Naive B cell (primary cell): ENCODE measurements around the gene DSCAM. TPM values are rescaled to one million over a fixed set of nuclear protein-coding genes. Genes with fewer than 3 reads are reported as not detected.

Source experiments
- ATAC-seq, 2 donors: fragments of 150-1000 bp; cut with Tn5 transposase; 2 replicates each; pipeline ENCODE4 v1.10.0; 2021; ENCODE audit warnings: low read depth in 2 of 2, mild to moderate bottlenecking in 2 of 2, moderate library complexity in 2 of 2
- DNase-seq: peaks from one replicate; pipeline ENCODE4 v3.0.0; 2022
- H3K27ac Mint-ChIP-seq, 6 donors: one replicate each; pipeline ENCODE4 v1.8.0; 2020 to 2022; ENCODE audit warnings: mild to moderate bottlenecking in 6 of 6, mixed read lengths in 6 of 6, moderate library complexity in 5 of 6, inconsistent platforms in 2 of 6
- H3K27me3 Mint-ChIP-seq, 3 donors: one replicate each; pipeline ENCODE4 v1.8.0; 2021 to 2022; ENCODE audit warnings: mixed read lengths in 3 of 3, mild to moderate bottlenecking in 1 of 3
- H3K36me3 Mint-ChIP-seq, 2 donors: one replicate each; pipeline ENCODE4 v1.8.0; 2020 to 2022; ENCODE audit warnings: mixed read lengths in 2 of 2, inconsistent platforms in 1 of 2, mild to moderate bottlenecking in 1 of 2
- H3K4me1 Mint-ChIP-seq, 3 donors: one replicate each; pipeline ENCODE4 v1.8.0; 2020 to 2022; ENCODE audit warnings: mixed read lengths in 3 of 3, inconsistent platforms in 1 of 3, mild to moderate bottlenecking in 1 of 3, moderate library complexity in 1 of 3
- H3K4me3 Mint-ChIP-seq, 8 donors: one replicate each; pipeline ENCODE4 v1.8.0; 2020 to 2022; ENCODE audit warnings: mild to moderate bottlenecking in 8 of 8, mixed read lengths in 8 of 8, moderate library complexity in 8 of 8, inconsistent platforms in 2 of 8
- H3K9me3 Mint-ChIP-seq, 7 donors: one replicate each; pipeline ENCODE4 v1.8.0; 2020 to 2022; ENCODE audit warnings: mixed read lengths in 7 of 7, mild to moderate bottlenecking in 5 of 7, inconsistent platforms in 2 of 7, moderate library complexity in 1 of 7
- polyA plus RNA-seq, 6 donors: library from polyadenylated mRNA; unstranded; fragments of 300-500 nt; fragmentation: Illumina TruSeq; gene quantifications; one replicate each; pipeline ENCODE4 v1.2.3, GENCODE V29; 2021; ENCODE audit warnings: low read depth in 6 of 6

DSCAM gene
- polyA plus RNA-seq, 6 donors from 2014 or later: not detected

- no peak overlapping the region for H3K27ac Mint-ChIP-seq
- H3K4me1 Mint-ChIP-seq: no peaks in the 10 kb centered on the region
- peaks cover 0 to 7% of the 10 kb centered on the region in 2 donors for H3K36me3 Mint-ChIP-seq
- DNase-seq: no peak
- H3K9me3 Mint-ChIP-seq: peaks cover 0 to 7% (median 1%) of the 10 kb centered on the region in 7 donors
- ATAC-seq: no peak
- H3K4me3 Mint-ChIP-seq: no peak overlapping the region
- H3K27me3 Mint-ChIP-seq: peaks cover 0 to 19% (median 0%) of the 10 kb centered on the region in 3 donors
Observed at GRCh38 chr21:39980241-39980820, 866.6 kb downstream of the DSCAM start.

GRCh38 chr21:39979321-39979720 lies 867.6 kb downstream of the DSCAM start:
- Mint-ChIP-seq H3K27ac (no peak overlapping the region), H3K4me3 (no peak overlapping the region), H3K36me3 (peaks cover 0 to 7% of the 10 kb centered on the region in 2 donors), H3K27me3 (peaks cover 0 to 19% (median 0%) of the 10 kb centered on the region in 3 donors), H3K9me3 (peaks cover 0 to 7% (median 1%) of the 10 kb centered on the region in 7 donors), H3K4me1 (no peaks in the 10 kb centered on the region)
- ATAC-seq (no peak), DNase-seq (no peak)

DNA sequence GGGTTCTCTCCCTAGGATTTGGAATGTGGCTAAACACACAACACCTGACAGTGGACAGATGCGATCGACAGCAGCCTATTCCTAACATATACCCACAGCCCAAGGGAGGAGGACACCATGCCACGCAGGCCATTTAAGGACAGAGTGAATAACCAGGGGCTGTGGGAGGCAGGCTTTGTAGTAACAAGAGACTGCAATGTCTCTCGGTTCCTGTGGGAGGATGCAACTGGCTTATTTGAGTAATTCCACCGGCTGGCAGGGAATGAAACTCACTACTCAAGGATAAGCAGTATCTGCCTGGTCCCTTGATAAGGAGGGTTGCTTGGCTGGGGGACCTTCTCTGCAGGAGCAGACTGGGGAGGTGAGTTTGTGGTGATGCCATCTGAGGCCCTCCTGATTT lies 870.2 kb downstream of the DSCAM start:
- DNase-seq: no peak
- no peaks in the 10 kb centered on the region for H3K4me1 Mint-ChIP-seq
- H3K36me3 Mint-ChIP-seq: peaks cover 0 to 7% of the 10 kb centered on the region in 2 donors
- no peak overlapping the region for H3K4me3 Mint-ChIP-seq
- H3K27me3 Mint-ChIP-seq: peaks cover 0 to 19% (median 0%) of the 10 kb centered on the region in 3 donors
- no peak overlapping the region for H3K27ac Mint-ChIP-seq
- H3K9me3 Mint-ChIP-seq: peaks cover 0 to 7% (median 1%) of the 10 kb centered on the region in 7 donors
- no peak for ATAC-seq

DNA sequence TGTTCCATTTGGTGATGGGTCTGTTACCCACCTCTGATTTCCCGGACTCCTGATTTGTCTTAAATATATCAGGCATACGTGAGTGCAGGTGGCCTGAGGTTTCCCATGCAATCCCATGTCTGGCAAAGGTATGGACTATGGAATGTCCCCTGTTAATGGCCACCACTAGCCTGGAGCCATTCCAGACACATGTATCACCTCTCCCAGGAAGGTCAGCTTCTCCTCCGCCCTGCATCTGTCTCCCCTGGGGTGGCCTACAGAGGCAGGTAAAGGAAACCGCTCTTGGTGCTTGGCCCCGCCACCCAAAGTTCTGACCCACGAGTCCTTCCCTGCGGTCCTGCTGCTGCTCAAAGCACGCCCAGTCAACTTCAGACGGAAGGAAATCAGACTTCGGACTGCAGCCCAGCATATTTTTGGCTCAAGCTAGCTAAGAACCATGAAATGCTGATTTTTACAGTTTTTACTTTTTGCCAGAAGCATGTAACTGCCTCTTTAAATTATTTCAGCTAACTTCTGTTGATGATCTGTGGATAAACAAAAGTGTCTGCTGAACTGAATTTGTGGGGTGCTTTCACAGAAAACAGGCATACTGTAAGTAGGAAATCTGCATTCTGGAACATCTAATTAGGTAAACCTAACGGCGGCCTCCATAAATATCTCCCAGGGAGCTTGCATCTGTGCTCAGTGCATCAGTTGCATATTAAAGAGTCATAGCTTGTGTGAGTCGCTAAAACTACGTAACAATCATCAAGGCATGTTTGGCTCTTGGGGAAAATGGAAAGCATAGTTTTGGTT lies 873.8 kb downstream of the DSCAM start:
- H3K4me3 Mint-ChIP-seq: no peak overlapping the region
- ATAC-seq (no peak), DNase-seq (no peak)
- peaks cover 0 to 4% of the 10 kb centered on the region in 2 donors for H3K36me3 Mint-ChIP-seq
- H3K27ac Mint-ChIP-seq: no peak overlapping the region
- H3K27me3 Mint-ChIP-seq: peaks cover 0 to 14% (median 0%) of the 10 kb centered on the region in 3 donors
- peaks cover 0 to 23% (median 15%) of the 10 kb centered on the region in 3 donors for H3K4me1 Mint-ChIP-seq
- H3K9me3 Mint-ChIP-seq: peaks cover 3 to 9% (median 4%) of the 10 kb centered on the region in 7 donors

- Mint-ChIP-seq H3K27ac (no peak overlapping the region), H3K9me3 (peaks cover 0 to 14% (median 3%) of the 10 kb centered on the region in 7 donors), H3K4me1 (peaks cover 0 to 28% (median 15%) of the 10 kb centered on the region in 3 donors), H3K36me3 (no peaks in the 10 kb centered on the region), H3K4me3 (peak overlapping the region in 1 of 8 donors; percentile 45), H3K27me3 (peaks cover 0 to 7% (median 0%) of the 10 kb centered on the region in 3 donors)
- DNase-seq: no peak
- ATAC-seq: no peak
Observed at GRCh38 chr21:39972471-39972870, 874.5 kb downstream of the DSCAM start.

DNA sequence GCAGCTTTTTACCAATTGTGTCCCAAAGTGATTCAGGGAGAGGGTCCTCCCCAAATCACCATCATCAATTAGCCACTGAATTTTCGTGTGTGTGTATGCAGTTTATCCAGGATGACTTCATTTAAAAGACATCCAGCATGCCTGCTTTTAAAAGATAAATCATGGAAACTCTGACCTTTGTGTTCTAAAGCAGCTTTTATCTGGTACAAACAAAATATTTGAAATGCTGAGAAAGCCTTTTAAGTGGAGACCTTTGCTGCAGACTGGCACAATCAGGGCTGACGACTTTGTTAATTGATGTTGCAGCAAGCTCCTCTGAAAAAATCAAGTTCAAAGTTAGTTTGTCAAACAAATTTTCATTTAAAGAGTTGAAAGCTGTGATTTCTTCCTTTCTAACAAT lies 875.0 kb downstream of the DSCAM start:
- Mint-ChIP-seq H3K36me3 (no peaks in the 10 kb centered on the region), H3K27me3 (peaks cover 0 to 7% (median 0%) of the 10 kb centered on the region in 3 donors), H3K4me3 (no peak overlapping the region), H3K9me3 (peaks cover 0 to 14% (median 8%) of the 10 kb centered on the region in 7 donors), H3K4me1 (peaks cover 0 to 33% (median 15%) of the 10 kb centered on the region in 3 donors), H3K27ac (no peak overlapping the region)
- no peak for DNase-seq
- no peak for ATAC-seq

DNA sequence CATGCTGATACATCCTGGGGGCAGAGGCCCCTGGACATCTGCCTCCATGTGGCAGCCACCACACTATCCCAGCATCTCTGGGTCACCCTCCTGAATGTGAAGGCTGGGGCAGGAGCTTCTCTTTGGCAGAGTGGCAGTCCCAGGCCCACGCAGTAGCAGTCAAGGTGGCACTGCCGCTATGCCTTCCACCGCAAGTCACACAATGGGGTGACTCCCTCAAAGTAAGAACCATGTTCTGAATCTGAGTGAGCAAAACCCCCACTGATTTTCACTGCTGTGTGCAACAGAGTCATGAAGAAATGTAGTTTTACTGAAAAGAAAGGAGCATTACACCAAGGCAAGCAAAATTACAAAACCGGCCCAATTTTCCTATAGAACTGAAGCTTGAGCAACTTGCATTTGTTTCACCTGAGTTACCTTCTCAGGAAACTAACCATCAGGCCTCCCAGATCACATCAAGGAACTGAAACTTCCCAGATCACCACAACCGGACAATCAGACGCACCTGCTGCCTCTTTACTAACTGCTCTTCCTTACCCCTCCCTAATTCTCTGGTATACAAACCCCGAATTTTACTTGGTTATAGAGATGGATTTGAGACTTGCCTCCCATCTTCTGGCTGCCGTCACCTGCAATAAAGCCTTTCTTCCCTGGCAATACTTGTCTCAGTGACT lies 877.1 kb downstream of the DSCAM start:
- Mint-ChIP-seq H3K4me3 (peak overlapping the region in 2 of 8 donors; percentile 27 to 79), H3K27ac (no peak overlapping the region), H3K36me3 (no peaks in the 10 kb centered on the region), H3K4me1 (peaks cover 0 to 42% (median 15%) of the 10 kb centered on the region in 3 donors), H3K9me3 (peaks cover 0 to 19% (median 8%) of the 10 kb centered on the region in 7 donors), H3K27me3 (no peaks in the 10 kb centered on the region)
- DNase-seq: no peak
- peak in 1 of 2 donors; percentile 89 for ATAC-seq

GRCh38 chr21:39968010-39968409 lies 878.9 kb downstream of the DSCAM start:
- H3K4me1 Mint-ChIP-seq: peaks cover 0 to 42% (median 15%) of the 10 kb centered on the region in 3 donors
- no peak overlapping the region for H3K27ac Mint-ChIP-seq
- H3K9me3 Mint-ChIP-seq: peaks cover 1 to 19% (median 9%) of the 10 kb centered on the region in 7 donors
- peaks cover 0 to 2% of the 10 kb centered on the region in 2 donors for H3K36me3 Mint-ChIP-seq
- DNase-seq (no peak), ATAC-seq (no peak)
- peaks cover 0 to 2% (median 0%) of the 10 kb centered on the region in 3 donors for H3K27me3 Mint-ChIP-seq
- no peak overlapping the region for H3K4me3 Mint-ChIP-seq

DNA sequence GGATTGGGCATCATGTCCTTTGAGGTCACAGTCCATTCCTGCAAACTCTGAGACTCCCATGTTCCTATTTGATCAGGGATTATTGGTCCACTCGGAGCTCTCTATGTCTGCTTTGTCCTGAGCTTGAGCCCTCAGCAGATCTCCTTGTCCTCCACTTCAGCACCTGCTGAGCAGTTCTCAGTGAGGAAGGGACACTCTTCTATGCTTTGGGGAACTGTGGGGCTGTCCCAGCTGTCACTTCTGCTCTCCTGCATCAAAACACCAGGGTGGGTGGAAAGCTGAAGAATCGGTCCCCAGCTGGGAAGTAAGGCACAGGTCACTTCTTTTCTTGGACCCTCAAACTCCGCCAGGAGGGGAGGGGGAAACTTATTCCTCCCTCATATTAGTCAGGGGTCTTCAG lies 880.2 kb downstream of the DSCAM start:
- ATAC-seq: no peak
- H3K4me1 Mint-ChIP-seq: peaks cover 0 to 42% (median 15%) of the 10 kb centered on the region in 3 donors

GRCh38 chr21:39965026-39965425 lies 881.9 kb downstream of the DSCAM start:
- Mint-ChIP-seq H3K36me3 (peaks cover 0 to 12% of the 10 kb centered on the region in 2 donors), H3K4me1 (peaks cover 0 to 36% (median 9%) of the 10 kb centered on the region in 3 donors), H3K27ac (no peak overlapping the region), H3K9me3 (peaks cover 10 to 38% (median 14%) of the 10 kb centered on the region in 7 donors), H3K4me3 (no peak overlapping the region), H3K27me3 (peaks cover 0 to 5% (median 4%) of the 10 kb centered on the region in 3 donors)
- ATAC-seq (no peak), DNase-seq (no peak)

More for the DNA sequence above, 880.2 kb downstream of the DSCAM start:
- Mint-ChIP-seq H3K27me3 (peaks cover 0 to 5% (median 4%) of the 10 kb centered on the region in 3 donors), H3K27ac (no peak overlapping the region), H3K9me3 (peaks cover 6 to 20% (median 11%) of the 10 kb centered on the region in 7 donors), H3K36me3 (peaks cover 0 to 5% of the 10 kb centered on the region in 2 donors), H3K4me3 (peak overlapping the region in 2 of 8 donors; percentile 51 to 53)
- DNase-seq: no peak

GRCh38 chr21:39961251-39961650 lies 885.7 kb downstream of the DSCAM start:
- ATAC-seq (no peak), DNase-seq (no peak)
- Mint-ChIP-seq H3K4me3 (no peak overlapping the region), H3K27me3 (peaks cover 0 to 5% (median 4%) of the 10 kb centered on the region in 3 donors), H3K4me1 (peaks cover 0 to 1% (median 0%) of the 10 kb centered on the region in 3 donors), H3K27ac (no peak overlapping the region), H3K36me3 (peaks cover 0 to 16% of the 10 kb centered on the region in 2 donors), H3K9me3 (peaks cover 3 to 32% (median 13%) of the 10 kb centered on the region in 7 donors)
